HepG2 (cell line): ENCODE data around the gene ELMOD3. TPM values are rescaled to one million over a fixed set of nuclear protein-coding genes. Genes with fewer than 3 reads are reported as not detected.

Experiments
- CAMTA2 ChIP-seq: sonication (generic); formaldehyde crosslinking; IDR thresholded peaks from 2 replicates; pipeline ENCODE4 v1.4.0; 2020; ENCODE audit warnings: mild to moderate bottlenecking, missing genetic modification reagents, borderline replicate concordance
- CEBPB ChIP-seq: IDR thresholded peaks from 2 replicates; pipeline ENCODE4 v1.6.1; 2011; ENCODE audit warnings: low read depth, low read length, improper control_type of control experiment, borderline replicate concordance
- MAFG ChIP-seq: sonication (generic); formaldehyde crosslinking; IDR thresholded peaks from 2 replicates; pipeline ENCODE4 v1.5.1; 2020; ENCODE audit warnings: mild to moderate bottlenecking, missing genetic modification reagents
- MED1 ChIP-seq: sonication (generic); formaldehyde crosslinking; IDR thresholded peaks from 2 replicates; pipeline ENCODE4 v1.4.0; 2020; ENCODE audit warnings: missing genetic modification reagents
- MYC ChIP-seq: sonication (generic); formaldehyde crosslinking; IDR thresholded peaks from 2 replicates; pipeline ENCODE4 v1.9.0; 2021; ENCODE audit warnings: missing genetic modification reagents, borderline replicate concordance
- PRPF4 ChIP-seq: fragments of 200-400 bp; formaldehyde crosslinking; IDR thresholded peaks from 2 replicates; pipeline ENCODE4 v1.6.1; 2016; ENCODE audit warnings: low read length, low read depth; ENCODE audit not compliant: poor library complexity, severe bottlenecking
- SP1 ChIP-seq, 2 experiments: fragments of 450-650 bp in 1 of 2; sonication (generic) in 1 of 2; formaldehyde crosslinking in 1 of 2; IDR thresholded peaks; 2 replicates each; pipeline versions ENCODE4 v1.4.0 to v1.6.1; 2016 to 2020; ENCODE audit warnings: missing genetic modification reagents in 1 of 2
- TOPORS ChIP-seq: sonication (generic); formaldehyde crosslinking; IDR thresholded peaks from 2 replicates; pipeline ENCODE4 v1.8.0; 2023; ENCODE audit warnings: mild to moderate bottlenecking, missing genetic modification reagents
- ZMYM4 ChIP-seq: sonication (generic); formaldehyde crosslinking; IDR thresholded peaks from 2 replicates; pipeline ENCODE4 v1.8.1; 2023; ENCODE audit warnings: mild to moderate bottlenecking, missing genetic modification reagents
- ZNF138 ChIP-seq: sonication (generic); formaldehyde crosslinking; IDR thresholded peaks from 2 replicates; pipeline ENCODE4 v1.5.0; 2020; ENCODE audit warnings: mild to moderate bottlenecking, low read depth, missing genetic modification reagents
- ZNF282 ChIP-seq: fragments of 450-650 bp; IDR thresholded peaks from 2 replicates; pipeline ENCODE4 v1.6.1; 2018; ENCODE audit not compliant: partially characterized antibody
- ZNF652 ChIP-seq: IDR thresholded peaks from 2 replicates; pipeline ENCODE4 v1.6.1; 2016; ENCODE audit warnings: low read depth, borderline replicate concordance
- polyA plus RNA-seq, 8 experiments: library from polyadenylated mRNA; depleted of rRNA in 3 of 8; stranded (reverse) in 7 of 8; unstranded in 1 of 8; fragments of >200 nt; fragmentation: Illumina TruSeq in 4 of 8; extraction: Trizol in 4 of 8; gene quantifications; 2 replicates each; pipeline versions ENCODE4 v1.2.1 to v1.2.3, GENCODE V29; 2011 to 2016; ENCODE audit warnings: low read depth in 4 of 8, missing spikeins in 1 of 8, mixed read lengths in 1 of 8; ENCODE audit not compliant: insufficient read depth in 1 of 8
- total RNA-seq, 5 experiments: library from RNA; depleted of rRNA; stranded (reverse); fragments of >200 nt; fragmentation: Illumina TruSeq; extraction: Trizol; gene quantifications; 2 replicates each; pipeline ENCODE4 v1.2.3, GENCODE V29; 2016; ENCODE audit warnings: low read depth in 1 of 5
- TF ChIP-seq, protein P1 (sequence below): sonication (generic); formaldehyde crosslinking; conservative IDR thresholded peaks from 2 replicates; pipeline ENCODE4 v1.4.0; 2020; ENCODE audit warnings: missing genetic modification reagents
- TF ChIP-seq, protein P2 (sequence below): sonication (generic); formaldehyde crosslinking; IDR thresholded peaks from 2 replicates; pipeline ENCODE4 v1.8.0; 2022; ENCODE audit warnings: missing genetic modification reagents, mild to moderate bottlenecking, inconsistent platforms, borderline replicate concordance
- TF ChIP-seq, protein P3 (sequence below): IDR thresholded peaks from 2 replicates; pipeline ENCODE4 v1.6.1; 2016; ENCODE audit warnings: low read depth, borderline replicate concordance
- TF ChIP-seq, protein P4 (sequence below): sonication (generic); formaldehyde crosslinking; IDR thresholded peaks from 2 replicates; pipeline ENCODE4 v1.4.0; 2020; ENCODE audit warnings: missing genetic modification reagents, low read depth, mild to moderate bottlenecking, borderline replicate concordance
- TF ChIP-seq, protein P5 (sequence below): sonication (generic); formaldehyde crosslinking; IDR thresholded peaks from 2 replicates; pipeline ENCODE4 v1.4.0; 2020; ENCODE audit warnings: missing genetic modification reagents
- TF ChIP-seq, protein P6 (sequence below): sonication (generic); formaldehyde crosslinking; IDR thresholded peaks from 2 replicates; pipeline ENCODE4 v1.4.0; 2020; ENCODE audit warnings: mild to moderate bottlenecking, missing genetic modification reagents
- TF ChIP-seq, protein P7 (sequence below): sonication (generic); formaldehyde crosslinking; IDR thresholded peaks from 2 replicates; pipeline ENCODE4 v1.4.0; 2020; ENCODE audit warnings: missing genetic modification reagents

Gene ELMOD3
- total and polyA plus RNA-seq, 2 of the 13 experiments (the other 11 are each of a cell fraction or from before 2014, with no cell fraction given): 13.3 to 19.5 TPM

DNA sequence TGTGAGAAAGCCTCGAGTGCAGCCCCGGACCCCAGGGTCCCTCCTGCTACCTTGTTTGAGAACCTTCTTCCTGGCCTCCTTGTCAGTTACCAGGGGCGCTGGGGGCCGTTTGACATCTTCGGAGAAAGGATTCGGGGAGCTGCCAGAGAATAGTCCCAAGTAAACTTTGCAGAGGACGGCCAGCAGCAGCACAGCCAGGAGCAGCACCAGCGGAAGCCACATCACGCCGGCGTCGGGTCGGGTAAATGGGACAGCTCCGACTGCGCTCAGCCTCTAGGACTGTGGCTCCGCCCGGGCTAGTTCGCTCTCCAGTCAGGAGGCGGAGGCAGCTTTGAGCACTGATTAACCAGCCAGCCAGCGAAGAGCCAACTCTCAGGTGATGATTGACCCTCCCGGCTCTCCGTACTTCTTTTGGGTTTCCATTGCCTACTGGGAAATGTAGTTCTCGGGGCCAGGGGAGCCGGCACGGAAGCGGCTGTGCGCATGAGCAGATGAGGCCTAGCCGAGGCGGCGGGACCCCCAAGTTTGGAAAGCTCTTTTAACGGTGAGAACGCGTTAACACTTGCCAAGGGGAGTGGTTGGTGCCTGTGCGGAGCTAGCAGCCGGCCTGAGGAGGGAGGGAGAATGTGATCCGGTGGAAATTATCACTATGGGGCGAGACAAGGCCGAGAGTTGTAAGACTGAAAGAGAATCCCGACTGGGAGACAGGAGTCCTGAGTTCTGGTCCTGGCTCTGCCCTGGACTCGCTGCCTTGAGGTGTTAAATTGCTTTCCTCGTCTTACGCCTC, at the start of gene ELMOD3, which contains the start of gene RETSAT (continued):
- TF ChIP-seq, protein P1, sequence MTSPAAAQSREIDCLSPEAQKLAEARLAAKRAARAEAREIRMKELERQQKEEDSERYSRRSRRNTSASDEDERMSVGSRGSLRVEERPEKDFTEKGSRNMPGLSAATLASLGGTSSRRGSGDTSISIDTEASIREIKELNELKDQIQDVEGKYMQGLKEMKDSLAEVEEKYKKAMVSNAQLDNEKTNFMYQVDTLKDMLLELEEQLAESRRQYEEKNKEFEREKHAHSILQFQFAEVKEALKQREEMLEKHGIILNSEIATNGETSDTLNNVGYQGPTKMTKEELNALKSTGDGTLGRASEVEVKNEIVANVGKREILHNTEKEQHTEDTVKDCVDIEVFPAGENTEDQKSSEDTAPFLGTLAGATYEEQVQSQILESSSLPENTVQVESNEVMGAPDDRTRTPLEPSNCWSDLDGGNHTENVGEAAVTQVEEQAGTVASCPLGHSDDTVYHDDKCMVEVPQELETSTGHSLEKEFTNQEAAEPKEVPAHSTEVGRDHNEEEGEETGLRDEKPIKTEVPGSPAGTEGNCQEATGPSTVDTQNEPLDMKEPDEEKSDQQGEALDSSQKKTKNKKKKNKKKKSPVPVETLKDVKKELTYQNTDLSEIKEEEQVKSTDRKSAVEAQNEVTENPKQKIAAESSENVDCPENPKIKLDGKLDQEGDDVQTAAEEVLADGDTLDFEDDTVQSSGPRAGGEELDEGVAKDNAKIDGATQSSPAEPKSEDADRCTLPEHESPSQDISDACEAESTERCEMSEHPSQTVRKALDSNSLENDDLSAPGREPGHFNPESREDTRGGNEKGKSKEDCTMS: peak; percentile 59; the same call in 1 of the 2 replicates
- TF ChIP-seq CAMTA2 (CRISPR knock-in tag) (peak; percentile 81; the same call in 1 of the 2 replicates), SP1 (IDR thresholded peaks at IDR 0.05) (no peak), SP1 (CRISPR knock-in tag; IDR thresholded peaks at IDR 0.05) (peak; percentile 37), MYC (peak; percentile 85; the same call in 1 of the 2 replicates), PRPF4 (no peak), ZMYM4 (CRISPR knock-in tag) (peak; percentile 83), MED1 (CRISPR knock-in tag) (peak; percentile 86), MAFG (no peak), TOPORS (peak; percentile 76), CEBPB (no peak), ZNF138 (CRISPR knock-in tag) (peak; percentile 99), ZNF652 (CRISPR knock-in tag) (no peak), ZNF282 (no peak)
- TF ChIP-seq, protein P2, sequence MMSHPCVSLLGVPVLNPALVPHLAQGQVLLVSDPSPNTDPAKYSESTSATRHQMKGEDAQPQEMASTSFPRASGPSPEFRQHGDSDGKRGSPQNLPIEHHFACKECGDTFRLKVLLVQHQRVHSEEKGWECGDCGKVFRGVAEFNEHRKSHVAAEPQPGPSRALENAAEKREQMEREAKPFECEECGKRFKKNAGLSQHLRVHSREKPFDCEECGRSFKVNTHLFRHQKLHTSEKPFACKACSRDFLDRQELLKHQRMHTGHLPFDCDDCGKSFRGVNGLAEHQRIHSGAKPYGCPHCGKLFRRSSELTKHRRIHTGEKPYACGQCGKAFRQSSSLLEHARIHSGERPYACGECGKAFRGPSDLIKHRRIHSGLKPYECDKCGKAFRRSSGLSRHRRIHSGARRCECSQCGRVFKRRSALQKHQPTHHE (CRISPR knock-in tag): peak; percentile 99; the same call in 1 of the 2 replicates
- TF ChIP-seq, protein P3, sequence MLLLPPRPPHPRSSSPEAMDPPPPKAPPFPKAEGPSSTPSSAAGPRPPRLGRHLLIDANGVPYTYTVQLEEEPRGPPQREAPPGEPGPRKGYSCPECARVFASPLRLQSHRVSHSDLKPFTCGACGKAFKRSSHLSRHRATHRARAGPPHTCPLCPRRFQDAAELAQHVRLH (CRISPR knock-in tag): peak; percentile 98; the same call in 1 of the 2 replicates
- TF ChIP-seq, protein P4, sequence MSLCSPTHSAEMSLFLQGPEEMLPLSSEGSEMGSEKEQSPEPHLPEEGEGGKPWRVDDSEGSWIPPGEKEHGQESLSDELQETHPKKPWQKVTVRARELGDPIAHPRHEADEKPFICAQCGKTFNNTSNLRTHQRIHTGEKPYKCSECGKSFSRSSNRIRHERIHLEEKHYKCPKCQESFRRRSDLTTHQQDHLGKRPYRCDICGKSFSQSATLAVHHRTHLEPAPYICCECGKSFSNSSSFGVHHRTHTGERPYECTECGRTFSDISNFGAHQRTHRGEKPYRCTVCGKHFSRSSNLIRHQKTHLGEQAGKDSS (CRISPR knock-in tag): peak; percentile 99
- TF ChIP-seq, protein P5, sequence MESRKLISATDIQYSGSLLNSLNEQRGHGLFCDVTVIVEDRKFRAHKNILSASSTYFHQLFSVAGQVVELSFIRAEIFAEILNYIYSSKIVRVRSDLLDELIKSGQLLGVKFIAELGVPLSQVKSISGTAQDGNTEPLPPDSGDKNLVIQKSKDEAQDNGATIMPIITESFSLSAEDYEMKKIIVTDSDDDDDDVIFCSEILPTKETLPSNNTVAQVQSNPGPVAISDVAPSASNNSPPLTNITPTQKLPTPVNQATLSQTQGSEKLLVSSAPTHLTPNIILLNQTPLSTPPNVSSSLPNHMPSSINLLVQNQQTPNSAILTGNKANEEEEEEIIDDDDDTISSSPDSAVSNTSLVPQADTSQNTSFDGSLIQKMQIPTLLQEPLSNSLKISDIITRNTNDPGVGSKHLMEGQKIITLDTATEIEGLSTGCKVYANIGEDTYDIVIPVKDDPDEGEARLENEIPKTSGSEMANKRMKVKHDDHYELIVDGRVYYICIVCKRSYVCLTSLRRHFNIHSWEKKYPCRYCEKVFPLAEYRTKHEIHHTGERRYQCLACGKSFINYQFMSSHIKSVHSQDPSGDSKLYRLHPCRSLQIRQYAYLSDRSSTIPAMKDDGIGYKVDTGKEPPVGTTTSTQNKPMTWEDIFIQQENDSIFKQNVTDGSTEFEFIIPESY (CRISPR knock-in tag): peak; percentile 51
- TF ChIP-seq, protein P6, sequence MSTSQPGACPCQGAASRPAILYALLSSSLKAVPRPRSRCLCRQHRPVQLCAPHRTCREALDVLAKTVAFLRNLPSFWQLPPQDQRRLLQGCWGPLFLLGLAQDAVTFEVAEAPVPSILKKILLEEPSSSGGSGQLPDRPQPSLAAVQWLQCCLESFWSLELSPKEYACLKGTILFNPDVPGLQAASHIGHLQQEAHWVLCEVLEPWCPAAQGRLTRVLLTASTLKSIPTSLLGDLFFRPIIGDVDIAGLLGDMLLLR (CRISPR knock-in tag): no peak
- TF ChIP-seq, protein P7, sequence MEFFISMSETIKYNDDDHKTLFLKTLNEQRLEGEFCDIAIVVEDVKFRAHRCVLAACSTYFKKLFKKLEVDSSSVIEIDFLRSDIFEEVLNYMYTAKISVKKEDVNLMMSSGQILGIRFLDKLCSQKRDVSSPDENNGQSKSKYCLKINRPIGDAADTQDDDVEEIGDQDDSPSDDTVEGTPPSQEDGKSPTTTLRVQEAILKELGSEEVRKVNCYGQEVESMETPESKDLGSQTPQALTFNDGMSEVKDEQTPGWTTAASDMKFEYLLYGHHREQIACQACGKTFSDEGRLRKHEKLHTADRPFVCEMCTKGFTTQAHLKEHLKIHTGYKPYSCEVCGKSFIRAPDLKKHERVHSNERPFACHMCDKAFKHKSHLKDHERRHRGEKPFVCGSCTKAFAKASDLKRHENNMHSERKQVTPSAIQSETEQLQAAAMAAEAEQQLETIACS: no peak
